ES-I3 (cell line): ENCODE measurements around the gene PGAM2.

Source experiments
- H3K36me3 ChIP-seq: 2 replicates; pipeline ENCODE4 v1.6.1; 2013; ENCODE audit warnings: mild to moderate bottlenecking, low read length, control low read depth, moderate library complexity; ENCODE audit not compliant: insufficient read depth
- H3K4me1 ChIP-seq: 2 replicates; pipeline ENCODE4 v1.6.1; 2013; ENCODE audit warnings: mild to moderate bottlenecking, control low read depth, low read length; ENCODE audit not compliant: insufficient read depth
- H3K9ac ChIP-seq: 2 replicates; pipeline ENCODE4 v1.6.1; 2013; ENCODE audit warnings: low read depth, mild to moderate bottlenecking, low read length, moderate library complexity
- H3K9me3 ChIP-seq: 2 replicates; pipeline ENCODE4 v1.6.1; 2013; ENCODE audit warnings: mild to moderate bottlenecking, low read length, moderate library complexity; ENCODE audit not compliant: control insufficient read depth, insufficient read depth

PGAM2 gene

GRCh38 chr7:44107116-44107960 lies 42.0 kb upstream of the PGAM2 start:
- Histone ChIP-seq H3K9me3 (no peaks in the 10 kb centered on the region), H3K9ac (no peak overlapping the region), H3K36me3 (no peaks in the 10 kb centered on the region), H3K4me1 (0 out of 2 replicates have a peak, but pooled peaks cover 6% of the 10 kb centered on the region)

- no peaks in the 10 kb centered on the region for H3K36me3 ChIP-seq
- H3K4me1 ChIP-seq = 0 out of 2 replicates have a peak, but pooled peaks cover 6% of the 10 kb centered on the region
Observed at GRCh38 chr7:44106311-44107065, 41.1 kb upstream of the PGAM2 start.

GRCh38 chr7:44105832-44106231 lies 40.5 kb upstream of the PGAM2 start:
- H3K4me1 ChIP-seq = peaks cover 8% of the 10 kb centered on the region; the same call in 1 of the 2 replicates
- 0 out of 2 replicates have a peak overlapping the region, but pooled peaks have one; percentile 65 for H3K9ac ChIP-seq
- H3K9me3 ChIP-seq = no peaks in the 10 kb centered on the region
- H3K36me3 ChIP-seq = no peaks in the 10 kb centered on the region

More at GRCh38 chr7:44106311-44107065, 41.1 kb upstream of the PGAM2 start:
- no peaks in the 10 kb centered on the region for H3K9me3 ChIP-seq
- no peak overlapping the region for H3K9ac ChIP-seq

DNA sequence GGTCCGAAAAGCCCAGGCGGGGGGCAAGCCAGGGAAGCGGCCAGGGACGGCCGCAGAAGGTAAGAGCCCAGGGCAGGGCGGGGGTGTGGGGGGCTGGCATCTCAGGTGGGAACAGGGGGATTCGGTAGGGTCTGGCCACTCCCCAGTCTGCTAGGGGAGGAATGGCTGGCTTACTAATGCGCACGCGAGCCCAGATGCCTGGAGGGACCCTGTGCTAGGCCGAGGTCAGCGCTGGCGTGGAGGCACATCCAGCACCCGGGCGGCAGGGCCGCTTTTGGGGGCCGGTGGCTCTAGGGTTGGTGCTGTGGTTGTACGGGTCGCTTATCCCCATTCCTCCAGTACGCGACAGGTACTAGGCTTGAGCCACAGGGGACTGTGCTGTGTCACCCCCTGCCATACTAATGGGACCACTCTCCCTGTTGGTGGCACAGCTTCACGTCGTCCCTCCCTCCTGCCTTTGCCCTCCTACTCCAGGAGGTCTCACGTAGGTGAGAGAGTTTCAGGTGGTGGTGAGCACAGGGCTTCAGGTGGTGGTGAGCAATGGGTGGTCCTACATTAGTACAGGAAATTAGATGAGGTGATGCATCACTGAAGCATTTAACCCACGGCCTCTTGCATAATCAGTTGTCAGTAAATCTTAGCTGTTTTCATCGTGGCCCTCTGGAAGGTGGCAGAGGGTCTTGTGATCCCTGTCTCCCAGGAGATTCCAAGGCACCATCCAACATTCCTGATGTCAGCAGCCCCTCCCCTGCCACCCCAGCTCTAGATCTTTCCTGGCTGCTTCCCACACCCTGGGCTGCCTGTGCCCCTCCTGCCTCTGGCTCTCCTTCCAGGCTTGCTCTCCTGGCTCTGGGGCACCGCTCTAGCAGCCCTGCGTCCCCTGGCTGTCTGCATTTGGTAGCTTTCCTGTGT lies 39.7 kb upstream of the PGAM2 start:
- H3K9ac ChIP-seq = peak overlapping the region; percentile 65; the same call in 1 of the 2 replicates
- H3K36me3 ChIP-seq = no peaks in the 10 kb centered on the region
- peaks cover 12% of the 10 kb centered on the region; the same call in 1 of the 2 replicates for H3K4me1 ChIP-seq
- no peaks in the 10 kb centered on the region for H3K9me3 ChIP-seq

- Histone ChIP-seq H3K9ac (peak within 1 kb of the TSS; percentile 65), H3K4me1 (peaks cover 12% of the 10 kb centered on the region; the same call in 1 of the 2 replicates)
Observed at GRCh38 chr7:44103923-44104859, 38.8 kb upstream of the PGAM2 start, which contains the start of gene AEBP1. TSS of gene AEBP1 (plus strand) at chr7:44104345. CDS start at chr7:44104666, 321 bp downstream.

GRCh38 chr7:44103566-44103922 lies 38.2 kb upstream of the PGAM2 start:
- H3K9ac ChIP-seq = peak overlapping the region; percentile 39; the same call in 1 of the 2 replicates
- no peaks in the 10 kb centered on the region for H3K9me3 ChIP-seq
- H3K4me1 ChIP-seq = peaks cover 12% of the 10 kb centered on the region; the same call in 1 of the 2 replicates
- H3K36me3 ChIP-seq = no peaks in the 10 kb centered on the region

More at GRCh38 chr7:44103923-44104859, 38.8 kb upstream of the PGAM2 start, which contains the start of gene AEBP1:
- Histone ChIP-seq H3K36me3 (no peaks in the 10 kb centered on the region), H3K9me3 (no peaks in the 10 kb centered on the region)

DNA sequence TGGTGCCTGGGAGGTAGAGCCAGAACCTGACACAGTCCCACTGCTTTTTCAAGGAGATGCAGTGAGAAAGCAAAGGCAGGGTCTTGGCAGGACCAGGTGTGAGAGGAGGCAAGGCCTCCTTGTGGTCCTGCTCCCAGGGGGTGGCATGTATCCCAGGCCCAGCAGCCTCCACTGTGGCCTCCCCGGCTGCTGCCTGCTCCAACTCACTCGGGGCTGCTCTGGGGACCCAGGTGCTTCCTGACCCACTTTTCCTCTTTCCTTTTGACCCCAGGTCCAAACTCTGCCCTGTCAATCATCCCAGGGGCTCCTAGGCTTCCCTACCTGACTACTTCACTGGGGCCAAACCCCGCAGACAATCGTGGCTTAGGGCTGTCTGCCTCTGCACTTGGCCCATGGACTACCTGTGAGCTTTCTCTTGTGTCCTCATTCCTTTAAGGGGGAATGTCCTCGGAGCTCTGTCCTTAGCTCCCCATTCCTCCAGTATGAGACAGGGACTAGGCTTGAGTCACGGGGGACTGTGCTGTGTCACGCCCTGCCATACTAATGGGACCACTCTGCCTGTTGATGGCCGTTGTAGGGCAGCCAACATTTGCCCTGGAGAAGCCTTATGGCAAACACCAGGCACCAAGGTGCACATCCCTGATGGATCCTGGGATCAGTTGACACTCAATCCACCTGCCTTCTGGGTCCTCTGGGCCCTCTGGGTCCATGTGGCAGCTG lies 37.6 kb upstream of the PGAM2 start:
- Histone ChIP-seq H3K4me1 (peaks cover 12% of the 10 kb centered on the region; the same call in 1 of the 2 replicates), H3K9me3 (no peaks in the 10 kb centered on the region), H3K9ac (no peak overlapping the region), H3K36me3 (no peaks in the 10 kb centered on the region)

DNA sequence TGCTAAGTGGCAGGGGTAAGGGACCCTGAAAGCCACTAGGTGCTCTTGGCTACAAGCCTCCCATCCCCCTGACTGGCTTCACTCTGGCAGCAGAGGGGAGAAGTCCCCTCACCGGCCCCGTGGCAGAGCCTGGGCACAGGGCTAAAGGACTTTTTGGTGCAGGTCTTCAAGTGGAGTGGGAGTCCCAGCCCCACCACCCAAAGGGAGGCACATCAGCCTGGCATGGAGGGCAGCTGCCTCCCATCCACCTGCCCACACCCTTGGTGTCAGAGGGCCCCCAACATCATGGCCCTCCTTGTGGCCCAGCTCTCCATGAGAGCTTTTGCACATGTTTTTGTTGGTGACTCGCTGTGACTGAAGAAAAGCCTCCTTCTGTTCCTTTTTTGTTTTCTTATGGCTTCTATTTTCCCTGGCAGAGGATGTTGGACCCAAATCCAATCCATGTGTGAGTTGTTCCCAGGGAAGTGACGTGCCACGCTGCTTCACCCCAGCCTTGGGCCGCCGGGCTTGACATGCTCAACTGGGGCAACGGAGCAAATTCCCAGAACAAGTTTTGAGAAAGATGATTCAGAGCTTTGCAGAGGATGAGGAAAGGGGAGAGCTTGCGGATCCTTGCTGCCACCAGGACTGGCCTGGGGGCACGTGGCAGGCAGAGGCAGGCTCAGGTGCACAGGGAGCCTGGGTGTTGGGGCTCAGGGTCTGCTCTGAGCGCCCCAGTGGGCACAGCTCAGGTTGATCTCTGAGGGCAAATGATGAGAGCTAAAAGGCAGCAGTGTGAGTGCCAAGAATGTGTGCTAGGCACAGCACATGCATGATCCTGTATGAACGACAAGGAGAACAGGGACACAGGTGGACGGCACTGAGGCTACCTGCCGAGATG lies 36.8 kb upstream of the PGAM2 start:
- Histone ChIP-seq H3K9ac (no peak overlapping the region), H3K4me1 (peaks cover 12% of the 10 kb centered on the region; the same call in 1 of the 2 replicates), H3K9me3 (no peaks in the 10 kb centered on the region)

GRCh38 chr7:44101303-44101965 lies 36.1 kb upstream of the PGAM2 start:
- Histone ChIP-seq H3K9me3 (no peaks in the 10 kb centered on the region), H3K9ac (no peak overlapping the region), H3K4me1 (peaks cover 12% of the 10 kb centered on the region; the same call in 1 of the 2 replicates), H3K36me3 (no peaks in the 10 kb centered on the region)

More for the DNA sequence above, 36.8 kb upstream of the PGAM2 start:
- no peaks in the 10 kb centered on the region for H3K36me3 ChIP-seq

DNA sequence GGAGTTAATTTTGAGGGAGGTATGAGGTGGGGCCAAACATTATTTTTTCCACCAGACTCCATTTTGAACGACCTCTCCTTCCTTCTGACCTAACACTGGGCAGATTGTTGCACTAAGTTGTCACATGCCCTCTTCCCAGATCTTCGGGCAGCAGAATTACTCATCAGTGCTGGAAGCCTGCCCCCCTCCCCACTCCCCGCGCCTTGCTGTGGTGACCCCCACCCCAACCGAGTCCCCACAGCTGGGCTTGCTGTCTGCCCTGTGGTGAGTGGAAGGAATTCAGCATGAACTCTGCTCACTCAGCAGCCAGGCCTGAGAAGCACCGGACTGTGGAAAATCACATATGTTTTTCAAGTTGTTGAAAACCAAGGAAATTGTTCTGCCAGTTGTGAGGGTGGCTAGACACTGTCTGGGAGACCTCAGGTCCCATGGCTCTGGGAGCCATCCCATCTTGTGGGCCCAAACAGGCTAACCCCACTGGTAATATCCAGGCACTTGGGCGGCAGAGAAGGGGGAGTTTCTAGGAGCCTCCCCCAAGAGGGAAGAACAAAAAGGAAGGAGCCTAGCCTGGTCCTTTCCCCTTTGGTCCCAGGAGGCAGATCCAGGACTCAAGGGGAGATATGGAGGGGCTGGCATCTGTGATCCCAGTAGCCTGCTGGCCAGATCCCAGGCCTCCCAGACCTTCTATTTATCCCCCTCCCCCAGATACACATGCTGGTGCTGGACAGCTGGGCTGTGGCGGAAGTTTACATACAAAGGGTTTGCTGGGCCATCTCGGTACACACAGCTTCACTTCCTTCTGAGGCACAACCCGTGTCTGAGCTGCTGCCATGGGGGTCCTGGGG lies 35.3 kb upstream of the PGAM2 start:
- Histone ChIP-seq H3K4me1 (peaks cover 9% of the 10 kb centered on the region; the same call in 1 of the 2 replicates), H3K36me3 (no peaks in the 10 kb centered on the region), H3K9ac (no peak overlapping the region), H3K9me3 (no peaks in the 10 kb centered on the region)

- H3K4me1 ChIP-seq = peaks cover 6% of the 10 kb centered on the region; the same call in 1 of the 2 replicates
- no peaks in the 10 kb centered on the region for H3K36me3 ChIP-seq
- no peaks in the 10 kb centered on the region for H3K9me3 ChIP-seq
- no peak overlapping the region for H3K9ac ChIP-seq
Observed at GRCh38 chr7:44099669-44100068, 34.3 kb upstream of the PGAM2 start.
